ENCODE data around the gene AFAP1.
A peak's percentile ranks its signal among the peaks of the same experiment; 100 is the strongest.

AFAP1 gene

DNA sequence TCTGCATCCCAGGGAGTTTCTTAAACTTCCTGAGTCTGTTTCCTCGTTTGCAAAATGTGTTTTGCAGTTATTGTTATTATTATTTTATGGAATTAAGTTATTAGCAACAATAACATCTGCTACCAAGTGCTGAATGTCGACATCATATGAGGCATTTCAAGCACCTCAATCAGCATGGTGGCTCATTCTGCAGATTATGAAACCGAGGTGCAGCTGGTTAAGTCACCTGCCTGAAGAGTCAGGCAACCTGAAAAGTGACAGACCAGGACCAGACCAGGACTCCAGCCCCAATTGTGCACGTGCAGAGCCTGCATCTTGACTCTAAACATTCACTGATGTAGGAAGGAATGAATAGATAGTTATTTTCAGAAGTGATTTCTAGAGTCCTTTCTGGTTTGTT lies 99.8 kb downstream of the AFAP1 start:
- FAIRE-seq, result no peak

- FAIRE-seq, result no peak
These were observed 101.4 kb downstream of the AFAP1 start for GRCh38 chr4:7838136-7838782.

- no peak for FAIRE-seq
These were observed 102.0 kb downstream of the AFAP1 start for GRCh38 chr4:7837597-7838135.

GRCh38 chr4:7831858-7832730 lies 107.6 kb downstream of the AFAP1 start:
- FAIRE-seq, result no peak

- FAIRE-seq, result no peak
These were observed 108.3 kb downstream of the AFAP1 start for GRCh38 chr4:7831330-7831729.

DNA sequence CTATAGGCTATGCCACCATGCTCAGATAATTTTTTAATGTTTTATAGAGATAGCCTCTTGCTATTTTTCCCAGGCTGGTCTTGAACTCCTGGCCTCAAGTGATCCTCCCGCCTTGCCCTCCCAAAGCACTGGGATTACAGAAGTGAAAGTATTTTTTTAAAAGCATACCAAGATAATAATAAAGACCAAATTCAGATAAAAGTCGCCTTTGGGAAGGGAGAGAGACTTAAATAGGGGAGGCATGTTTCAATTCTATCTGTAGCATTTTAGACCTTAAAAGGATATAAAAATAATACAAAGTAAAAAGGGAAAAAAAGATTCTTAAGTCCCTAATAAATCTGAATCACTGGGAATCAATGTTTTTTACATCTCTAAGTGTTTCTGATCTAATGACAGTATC lies 108.9 kb downstream of the AFAP1 start:
- FAIRE-seq, result no peak

DNA sequence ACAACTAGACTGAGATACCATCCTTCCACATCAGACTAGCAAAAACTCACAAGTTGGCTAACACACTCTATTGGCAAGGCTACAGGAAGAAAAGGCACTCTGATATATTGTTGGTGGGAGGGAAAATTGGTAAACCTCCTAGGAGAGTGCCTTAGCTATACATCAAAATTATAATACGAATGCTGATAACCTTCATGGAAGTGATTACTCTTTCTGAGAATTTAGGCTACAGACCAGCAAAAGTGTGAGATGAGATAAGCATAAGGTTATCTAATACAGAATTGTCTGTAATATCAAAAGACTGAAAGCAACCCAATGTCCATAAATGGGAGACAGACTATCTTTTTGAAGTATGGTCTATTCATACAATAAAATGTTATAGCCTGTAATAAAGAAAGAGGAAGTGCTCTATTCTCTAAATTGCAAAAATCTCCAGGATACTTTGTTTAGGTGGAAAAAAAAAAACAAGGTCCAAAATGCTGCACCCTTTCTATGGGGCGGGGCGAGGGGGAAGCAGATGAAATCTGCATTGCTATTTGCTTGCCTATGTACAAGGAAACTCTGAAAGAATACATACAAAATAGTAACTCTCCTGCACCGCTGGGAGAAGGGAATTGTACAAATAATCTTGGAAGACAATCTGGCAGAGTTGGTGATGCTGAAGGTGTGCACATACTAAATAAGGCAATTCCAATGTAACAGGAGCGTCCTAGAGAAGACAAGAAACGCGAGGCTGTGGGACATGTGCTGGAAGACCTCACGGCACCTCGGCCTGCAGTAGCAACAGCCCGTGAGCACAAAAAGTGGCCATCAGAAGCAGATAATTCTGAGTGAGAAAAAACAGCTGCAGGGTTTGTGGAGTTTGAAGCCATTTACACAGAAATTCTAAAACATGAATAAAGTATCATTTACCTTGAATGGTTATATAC lies 109.7 kb downstream of the AFAP1 start:
- no peak for FAIRE-seq

DNA sequence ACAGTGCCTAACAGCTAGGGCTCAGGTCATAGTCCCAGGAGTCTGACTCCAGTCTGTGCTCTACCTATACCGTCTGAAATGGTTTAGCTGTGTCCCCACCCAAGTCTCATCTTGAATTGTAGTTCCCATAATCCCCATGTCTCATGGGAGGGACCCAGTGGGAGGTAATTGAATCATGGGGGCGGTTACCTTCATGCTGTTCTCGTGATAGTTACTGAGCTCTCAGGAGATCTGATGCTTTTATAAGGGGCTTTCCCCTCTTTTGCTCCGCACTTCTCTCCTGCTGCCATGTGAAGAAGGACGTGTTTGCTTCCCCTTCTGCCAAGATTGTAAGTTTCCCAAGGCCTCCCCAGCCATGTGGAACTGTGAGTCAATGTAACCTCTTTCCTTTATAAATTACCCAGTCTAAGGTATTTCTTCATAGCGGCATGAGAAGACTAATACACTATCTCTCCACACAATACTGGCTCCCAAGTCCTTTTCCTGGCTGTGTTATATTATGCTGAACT lies 110.8 kb downstream of the AFAP1 start:
- no peak for FAIRE-seq

DNA sequence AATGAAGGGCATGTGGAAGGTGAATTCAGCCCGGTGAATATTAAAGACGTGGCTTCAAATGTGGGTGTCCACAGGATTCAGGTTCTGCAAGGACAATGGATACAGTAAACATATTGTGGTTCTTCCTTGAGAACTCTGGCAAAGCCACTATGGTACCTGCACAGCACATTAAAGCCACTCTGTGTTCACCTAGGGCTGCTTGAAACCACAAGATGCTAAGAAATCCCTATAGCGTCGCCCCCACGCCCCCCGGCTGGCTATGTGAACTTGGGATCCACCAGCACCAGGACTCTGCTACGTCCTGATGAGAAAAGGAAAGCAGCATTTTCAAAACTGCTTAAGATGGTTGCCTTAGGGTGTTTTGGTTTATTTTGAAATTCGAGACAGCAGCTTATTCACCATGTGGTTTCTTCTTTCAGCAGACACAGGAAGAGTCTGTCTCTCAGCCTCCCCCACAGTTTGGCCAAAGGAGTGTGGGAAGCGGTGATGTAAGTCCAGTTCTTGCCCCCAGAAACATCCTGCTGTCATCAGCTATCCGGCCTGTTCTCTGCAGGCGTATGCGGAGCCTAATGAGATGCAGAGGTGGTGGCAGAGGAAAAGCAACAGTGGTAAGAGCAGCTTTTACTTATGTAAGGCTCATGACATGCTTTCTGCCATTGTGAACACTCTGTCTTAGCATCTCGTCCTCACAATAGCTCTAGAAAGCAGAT lies 111.5 kb downstream of the AFAP1 start:
- peak; percentile 95 for FAIRE-seq

DNA sequence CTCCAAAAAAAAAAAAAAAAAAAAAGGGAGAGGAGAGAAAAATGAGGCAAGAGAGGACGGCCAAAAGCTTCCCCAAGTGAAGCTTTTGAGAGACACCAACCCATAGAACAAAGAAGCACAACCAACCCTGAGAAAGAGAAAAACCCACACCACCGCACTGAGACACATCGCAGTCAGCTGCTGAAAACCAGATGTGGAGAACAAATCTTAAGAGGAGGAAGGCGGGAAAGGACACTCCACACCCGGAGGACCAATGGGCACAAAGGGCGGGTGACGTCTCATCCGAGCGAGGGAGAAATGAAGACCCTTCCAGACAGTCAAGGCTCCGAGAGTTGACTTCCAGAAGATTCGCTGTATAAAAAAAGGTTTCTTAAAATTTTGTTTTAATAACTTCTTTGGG lies 112.1 kb downstream of the AFAP1 start:
- FAIRE-seq, result no peak

DNA sequence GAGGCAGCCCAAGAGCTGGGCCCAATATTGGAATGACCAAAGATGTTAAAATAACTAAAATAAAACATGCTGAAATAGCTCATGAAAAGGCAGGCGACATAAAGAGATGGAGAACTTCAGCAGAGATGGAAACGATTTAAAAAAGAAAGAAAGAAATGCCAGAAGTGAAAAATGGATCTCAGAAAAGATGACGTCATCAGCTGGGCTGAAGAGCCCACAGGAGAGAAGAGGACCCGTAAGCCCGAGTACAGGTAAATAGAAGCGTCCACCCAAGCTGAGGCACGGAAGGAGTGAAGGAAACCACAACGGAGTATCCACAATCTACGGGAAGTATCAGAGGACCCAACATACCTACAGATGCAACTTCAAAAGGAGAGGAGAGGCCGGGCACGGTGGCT lies 112.8 kb downstream of the AFAP1 start:
- FAIRE-seq, result no peak

GRCh38 chr4:7826176-7826908 lies 113.3 kb downstream of the AFAP1 start:
- no peak for FAIRE-seq

DNA sequence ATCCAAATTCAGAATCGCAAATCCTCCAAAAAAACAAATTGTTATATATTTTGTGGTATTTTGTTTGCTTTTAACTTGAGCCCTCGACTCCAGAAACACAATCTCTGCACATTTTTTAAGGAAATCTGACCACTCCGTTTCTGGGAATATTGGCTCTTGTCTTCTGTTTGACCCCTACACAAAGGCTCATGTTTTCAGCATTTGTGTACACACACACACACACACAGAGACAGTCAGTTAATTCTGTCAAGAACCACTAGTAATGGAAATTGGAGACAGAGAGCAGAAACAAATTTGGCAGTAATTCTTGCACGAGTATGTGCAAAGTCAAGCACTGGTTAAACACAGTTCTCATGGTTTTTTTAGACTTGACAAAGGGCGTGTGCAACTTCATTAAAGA lies 115.4 kb downstream of the AFAP1 start:
- peak; percentile 51 for FAIRE-seq

DNA sequence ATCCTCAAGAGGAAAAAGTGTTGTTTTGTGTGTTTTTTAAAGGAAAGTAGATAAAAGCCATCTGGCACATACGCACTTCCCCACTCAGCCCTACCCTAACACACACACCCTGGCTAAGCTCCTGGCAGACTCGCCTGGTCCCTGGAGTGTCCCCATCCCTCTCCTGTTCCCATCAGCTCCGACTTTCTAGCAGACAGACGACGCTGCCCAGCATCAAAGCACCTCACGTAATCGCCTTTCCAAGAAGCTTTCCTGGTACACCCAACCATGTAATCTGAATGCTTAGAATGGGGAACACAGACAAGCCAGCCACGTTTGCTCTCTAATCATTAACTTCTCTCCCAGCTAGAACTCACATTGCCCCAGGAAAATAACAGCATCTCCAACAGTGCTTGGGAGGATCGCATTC lies 116.2 kb downstream of the AFAP1 start:
- FAIRE-seq, result no peak

DNA sequence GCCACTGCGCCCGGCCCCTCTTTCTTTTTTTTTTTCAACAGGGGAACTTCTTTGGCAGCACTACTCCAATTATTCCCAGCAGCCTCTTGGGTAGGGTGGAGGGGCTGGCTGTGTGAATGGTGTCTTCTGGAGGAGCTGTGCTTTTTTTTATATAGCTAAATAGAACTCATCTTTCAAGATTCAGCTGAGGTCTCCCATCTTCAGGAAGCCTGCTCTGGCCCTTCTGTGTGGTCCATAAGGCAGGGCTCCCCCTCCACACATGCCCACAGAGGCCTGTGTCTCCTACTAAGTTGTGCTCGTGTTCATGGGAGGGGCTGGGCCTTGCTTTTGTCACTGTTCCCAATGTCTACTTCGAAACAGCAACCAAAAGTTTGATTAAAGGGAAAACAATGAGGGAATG lies 116.8 kb downstream of the AFAP1 start:
- peak; percentile 35 for FAIRE-seq

DNA sequence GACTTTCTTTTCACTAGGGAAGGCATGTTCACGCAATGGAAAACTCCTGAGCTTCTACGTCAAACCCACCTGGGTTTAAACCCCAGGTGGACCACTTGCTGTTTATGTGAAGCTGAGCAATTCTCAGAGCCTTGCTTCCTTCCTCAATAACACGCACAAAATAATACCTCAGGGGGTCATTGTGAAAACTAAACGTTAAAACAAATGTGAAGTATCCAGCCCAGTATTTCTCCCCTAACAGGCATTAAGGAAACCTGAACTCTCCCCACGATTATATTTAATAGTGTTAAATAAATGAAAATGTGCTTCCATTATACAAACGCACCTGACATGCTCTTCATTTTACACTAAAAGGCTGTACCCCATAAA lies 117.5 kb downstream of the AFAP1 start:
- no peak for FAIRE-seq

DNA sequence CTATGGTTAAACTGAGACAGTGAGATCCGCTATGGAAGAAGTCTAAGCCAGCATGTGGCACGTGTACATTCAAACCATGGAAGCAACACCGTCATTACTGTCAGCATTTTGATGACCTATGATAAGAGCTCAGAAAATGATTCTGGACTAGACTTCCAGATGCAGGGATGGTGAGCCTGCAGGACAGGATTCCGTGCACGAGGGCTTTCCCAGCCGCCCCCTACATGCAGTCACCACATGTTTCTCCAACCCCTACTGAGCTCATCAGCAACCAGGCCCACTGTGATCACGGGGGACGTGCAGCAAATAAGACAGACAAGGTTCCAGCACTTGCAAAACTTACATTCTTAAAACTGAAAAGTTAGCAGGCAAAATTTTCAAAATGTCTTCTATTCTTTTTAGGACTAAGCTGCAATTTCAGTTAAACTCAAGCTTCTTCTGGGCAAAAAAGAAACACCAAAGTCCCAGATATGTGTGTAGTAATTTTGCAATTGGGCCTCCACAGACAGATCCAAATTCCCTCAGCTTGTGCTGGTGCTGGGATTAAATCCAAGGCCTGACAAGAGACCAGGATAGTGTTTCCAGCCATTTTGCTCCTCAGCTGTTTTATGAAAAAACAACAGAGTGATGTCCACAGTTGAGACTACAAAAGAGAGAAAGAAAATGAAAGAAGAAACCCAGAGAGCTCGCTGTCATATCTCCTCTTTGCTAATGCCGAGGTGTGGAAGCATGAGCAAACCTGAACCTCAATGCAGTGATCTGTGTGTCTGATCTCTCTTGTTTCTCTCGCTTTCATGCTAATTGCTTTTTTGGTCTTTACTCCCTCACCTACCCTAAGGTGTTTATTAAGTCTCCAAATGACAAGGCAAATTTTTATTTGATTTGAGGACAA lies 118.2 kb downstream of the AFAP1 start:
- no peak for FAIRE-seq

GRCh38 chr4:7820031-7820818 lies 119.4 kb downstream of the AFAP1 start:
- FAIRE-seq, result no peak

DNA sequence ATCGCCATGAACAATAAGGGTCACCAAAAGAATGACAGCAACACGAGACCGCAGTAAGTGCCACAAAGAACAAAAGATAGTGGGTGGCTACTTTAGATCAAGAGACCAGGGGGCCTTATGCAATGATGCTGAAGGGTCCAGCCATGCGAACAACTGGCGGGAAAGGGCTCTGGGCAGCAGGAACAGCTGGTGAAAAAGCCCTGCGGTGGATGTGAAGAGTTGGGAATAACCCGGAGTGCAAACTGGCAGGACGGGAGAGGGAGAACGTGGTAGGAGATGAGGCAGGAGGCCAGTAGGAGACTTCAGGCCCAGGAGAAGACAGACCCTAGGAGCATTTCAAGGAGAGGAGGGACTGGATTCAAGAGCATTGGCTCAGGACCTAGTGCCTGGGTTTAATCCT lies 120.2 kb downstream of the AFAP1 start:
- FAIRE-seq, result no peak

Measured in endometrium (tissue), 2 donors.